ENCODE results near the gene ZMYM4. TPM values are rescaled to one million over a fixed set of nuclear protein-coding genes. Genes with fewer than 3 reads are reported as not detected.

ZMYM4 gene
- 10 to 100 TPM; 36.7 to 46.0 (median 40.8) TPM for total RNA-seq
- 10 to 100 TPM in 1 of 3 donors, 1 to 10 TPM in 2; 4.2 to 11.2 (median 4.2) TPM for polyA plus RNA-seq

DNA sequence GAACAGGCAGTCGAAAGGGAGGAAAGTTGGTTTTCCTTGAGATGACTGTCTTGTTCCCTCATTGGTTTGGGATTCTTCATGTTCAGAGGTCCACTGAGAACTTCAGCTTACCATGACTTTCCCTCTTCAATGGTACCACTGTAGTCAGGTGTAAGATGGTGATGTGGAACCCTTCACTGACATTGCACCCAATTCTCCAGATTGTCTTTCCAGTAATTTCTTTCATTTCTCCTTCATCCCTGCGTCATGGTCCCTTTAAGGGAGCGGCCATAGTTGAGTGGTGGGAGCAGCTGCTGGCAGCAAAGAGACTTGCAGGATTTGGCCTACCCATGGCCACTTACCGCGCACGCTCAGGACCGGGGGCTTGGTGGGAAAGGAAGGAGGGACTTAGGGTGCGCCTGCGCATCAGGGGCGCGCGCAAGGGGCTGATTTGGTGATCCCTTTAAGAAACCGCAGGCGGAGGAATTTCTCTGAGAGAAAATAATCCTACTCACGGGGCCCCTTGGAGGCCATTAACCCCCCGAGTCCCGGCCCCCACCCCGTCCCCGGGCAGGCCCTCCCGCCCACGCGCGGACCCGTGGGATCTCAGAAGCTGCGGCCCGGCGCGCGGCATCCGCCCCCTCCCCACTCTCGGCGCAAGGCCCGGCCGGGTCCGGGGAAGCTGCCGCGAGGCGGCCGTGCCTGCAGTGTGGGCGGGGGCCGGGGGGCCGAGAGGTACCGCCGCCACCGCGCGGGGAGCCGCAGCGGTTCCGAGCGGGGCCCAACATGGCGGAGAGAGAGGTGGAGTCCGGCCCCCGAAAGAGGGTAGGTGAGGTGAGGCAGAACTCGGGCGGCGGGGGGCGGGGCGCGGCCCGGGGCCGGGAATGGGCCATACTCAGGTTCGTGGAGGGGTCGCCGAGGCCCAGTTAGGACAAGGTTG lies at the start of gene ZMYM4:
ZMYM4 (plus strand) TSS at position 428 of the 919 bp plus-strand sequence; CDS start at position 766, 338 bp downstream.
- Histone ChIP-seq H3K4me3 (peak within 1 kb of the TSS; percentile 89 to 99 (median 97)), H3K27ac (peak within 1 kb of the TSS; percentile 84 to 95 (median 94)), H3K27me3 (no peaks in the 10 kb centered on the region), H3K36me3 (no peaks in the 10 kb centered on the region), H3K9me3 (no peaks in the 10 kb centered on the region), H3K4me1 (peaks cover 0 to 46% (median 34%) of the 10 kb centered on the region in 4 donors)
- TF ChIP-seq POLR2AphosphoS5 (IDR thresholded peaks at IDR 0.05) (peak; percentile 16 to 69 (median 50)), POLR2A (IDR thresholded peaks at IDR 0.05) (no peak)
- WGBS, 2 donors, result 2% methylated on average over 65 of the region's 65 CpGs
- peak; percentile 97 for DNase-seq
- intact Hi-C loops (cut with DNase I), result loop anchor here (5.0 kb wide), 1 partner anchor 76 kb away; the partner anchor contains the start of gene SFPQ

DNA sequence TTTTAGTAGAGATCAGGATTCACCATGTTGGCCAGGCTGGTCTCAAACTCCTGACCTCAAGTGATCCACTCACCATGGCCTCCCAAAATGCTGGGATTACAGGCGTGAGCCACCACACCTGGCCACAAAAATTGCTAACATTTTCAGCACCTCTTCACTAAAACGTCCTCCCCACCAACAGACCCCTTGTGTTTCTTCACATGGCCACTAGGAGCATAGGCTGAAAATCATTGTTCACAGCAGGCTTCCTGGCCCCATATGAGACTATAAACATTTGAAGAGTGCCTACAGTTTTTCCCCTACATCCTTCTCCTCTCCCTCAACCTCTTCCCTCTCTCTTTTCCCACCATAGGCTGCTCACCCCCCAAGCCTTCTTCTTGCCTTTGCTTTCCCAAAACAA lies 47.5 kb upstream of the ZMYM4 start:
- Histone ChIP-seq H3K4me3 (no peak overlapping the region), H3K27me3 (no peaks in the 10 kb centered on the region), H3K4me1 (peaks cover 0 to 19% (median 16%) of the 10 kb centered on the region in 4 donors), H3K36me3 (no peaks in the 10 kb centered on the region), H3K27ac (no peak overlapping the region), H3K9me3 (no peaks in the 10 kb centered on the region)
- 43 to 49% methylated on average over 2 of the region's 2 CpGs for WGBS, 2 donors
- intact Hi-C loops (cut with DNase I), result no loop called here
- TF ChIP-seq POLR2AphosphoS5 (IDR thresholded peaks at IDR 0.05), result no peak
- TF ChIP-seq EP300 (IDR thresholded peaks at IDR 0.05), result no peak
- no peak for DNase-seq

- intact Hi-C loops (cut with DNase I), result no loop called here
- no peak for DNase-seq
- no peak overlapping the region for H3K4me3 ChIP-seq
- H3K27ac ChIP-seq, result peak overlapping the region; percentile 11 to 64 (median 45)
- H3K9me3 ChIP-seq, result no peaks in the 10 kb centered on the region
- H3K4me1 ChIP-seq, result peaks cover 0 to 19% (median 16%) of the 10 kb centered on the region in 4 donors
- TF ChIP-seq POLR2AphosphoS5 (IDR thresholded peaks at IDR 0.05), result peak in 3 of 4 donors; percentile 22 to 45 (median 37)
- TF ChIP-seq EP300 (IDR thresholded peaks at IDR 0.05), result no peak
- no peaks in the 10 kb centered on the region for H3K27me3 ChIP-seq
- WGBS, 2 donors, result 71 to 79% methylated on average over 6 of the region's 6 CpGs
- H3K36me3 ChIP-seq, result no peaks in the 10 kb centered on the region
Measured at GRCh38 chr1:35222322-35223083, 46.0 kb upstream of the ZMYM4 start.

GRCh38 chr1:35223084-35223630 lies 45.4 kb upstream of the ZMYM4 start:
- H3K9me3 ChIP-seq, result no peaks in the 10 kb centered on the region
- intact Hi-C loops (cut with DNase I), result no loop called here
- 79 to 82% methylated on average over 4 of the region's 4 CpGs for WGBS, 2 donors
- TF ChIP-seq, protein P1, sequence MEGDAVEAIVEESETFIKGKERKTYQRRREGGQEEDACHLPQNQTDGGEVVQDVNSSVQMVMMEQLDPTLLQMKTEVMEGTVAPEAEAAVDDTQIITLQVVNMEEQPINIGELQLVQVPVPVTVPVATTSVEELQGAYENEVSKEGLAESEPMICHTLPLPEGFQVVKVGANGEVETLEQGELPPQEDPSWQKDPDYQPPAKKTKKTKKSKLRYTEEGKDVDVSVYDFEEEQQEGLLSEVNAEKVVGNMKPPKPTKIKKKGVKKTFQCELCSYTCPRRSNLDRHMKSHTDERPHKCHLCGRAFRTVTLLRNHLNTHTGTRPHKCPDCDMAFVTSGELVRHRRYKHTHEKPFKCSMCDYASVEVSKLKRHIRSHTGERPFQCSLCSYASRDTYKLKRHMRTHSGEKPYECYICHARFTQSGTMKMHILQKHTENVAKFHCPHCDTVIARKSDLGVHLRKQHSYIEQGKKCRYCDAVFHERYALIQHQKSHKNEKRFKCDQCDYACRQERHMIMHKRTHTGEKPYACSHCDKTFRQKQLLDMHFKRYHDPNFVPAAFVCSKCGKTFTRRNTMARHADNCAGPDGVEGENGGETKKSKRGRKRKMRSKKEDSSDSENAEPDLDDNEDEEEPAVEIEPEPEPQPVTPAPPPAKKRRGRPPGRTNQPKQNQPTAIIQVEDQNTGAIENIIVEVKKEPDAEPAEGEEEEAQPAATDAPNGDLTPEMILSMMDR (IDR thresholded peaks at IDR 0.05), result no peak
- TF ChIP-seq POLR2AphosphoS5 (IDR thresholded peaks at IDR 0.05), result no peak
- TF ChIP-seq EP300 (IDR thresholded peaks at IDR 0.05), result no peak
- TF ChIP-seq POLR2A (IDR thresholded peaks at IDR 0.05), result no peak
- peaks cover 0 to 19% (median 16%) of the 10 kb centered on the region in 4 donors for H3K4me1 ChIP-seq
- H3K27ac ChIP-seq, result peak overlapping the region in 3 of 4 donors; percentile 29 to 64 (median 51)
- H3K27me3 ChIP-seq, result no peaks in the 10 kb centered on the region
- H3K4me3 ChIP-seq, result no peak overlapping the region
- no peak for DNase-seq
- H3K36me3 ChIP-seq, result no peaks in the 10 kb centered on the region

GRCh38 chr1:35226546-35226945 lies 42.0 kb upstream of the ZMYM4 start:
- 88% methylated on average over 2 of the region's 2 CpGs for WGBS, 2 donors
- no peaks in the 10 kb centered on the region for H3K27me3 ChIP-seq
- intact Hi-C loops (cut with DNase I), result no loop called here
- H3K9me3 ChIP-seq, result no peaks in the 10 kb centered on the region
- no peaks in the 10 kb centered on the region for H3K36me3 ChIP-seq
- TF ChIP-seq POLR2A (IDR thresholded peaks at IDR 0.05) (no peak), POLR2AphosphoS5 (IDR thresholded peaks at IDR 0.05) (no peak), EP300 (IDR thresholded peaks at IDR 0.05) (no peak)
- TF ChIP-seq, protein P1 (IDR thresholded peaks at IDR 0.05), result no peak
- no peak overlapping the region for H3K27ac ChIP-seq
- H3K4me1 ChIP-seq, result peaks cover 0 to 19% (median 16%) of the 10 kb centered on the region in 4 donors
- no peak overlapping the region for H3K4me3 ChIP-seq
- no peak for DNase-seq
